Urinary bladder (tissue), 4 donors: ENCODE data around the gene TBPL1. TPM values are rescaled to one million over a fixed set of nuclear protein-coding genes. Genes with fewer than 3 reads are reported as not detected.

Experiments
- DNase-seq: peaks from one replicate; pipeline ENCODE4 v3.0.0-alpha.2; 2015; ENCODE audit errors: extremely low spot score
- H3K27ac ChIP-seq: one replicate; pipeline ENCODE4 v1.5.1; 2013; ENCODE audit warnings: low read depth, mild to moderate bottlenecking, moderate library complexity
- H3K36me3 ChIP-seq: one replicate; pipeline ENCODE4 v1.6.1; 2013; ENCODE audit warnings: mild to moderate bottlenecking, moderate library complexity; ENCODE audit not compliant: insufficient read depth
- H3K4me1 ChIP-seq: one replicate; pipeline ENCODE4 v1.6.1; 2013; ENCODE audit warnings: mild to moderate bottlenecking, moderate library complexity; ENCODE audit not compliant: insufficient read depth
- H3K4me3 ChIP-seq: one replicate; pipeline ENCODE4 v1.5.1; 2013; ENCODE audit warnings: low read depth, low read length
- WGBS: extraction: QIAGEN DNeasy Blood & Tissue Kit; methylation state at CpG from one replicate; pipeline ENCODE4 v1.1.7; 2013; 5-methylcytosine and 5-hydroxymethylcytosine counted together
- polyA plus RNA-seq: library from polyadenylated mRNA; stranded (reverse); fragments of 200-250 nt; gene quantifications from one replicate; pipeline ENCODE4 v1.2.3, GENCODE V29; 2013
- total RNA-seq: library from RNA; depleted of rRNA; stranded (reverse); fragments of >200 nt; gene quantifications from one replicate; pipeline ENCODE4 v1.2.3, GENCODE V29; 2014
- donor health status: healthy with polysubstance abuse.
- donor health status: healthy.

TBPL1 gene
- total and polyA plus RNA-seq, 2 donors = 30.4 to 39.7 TPM

DNA sequence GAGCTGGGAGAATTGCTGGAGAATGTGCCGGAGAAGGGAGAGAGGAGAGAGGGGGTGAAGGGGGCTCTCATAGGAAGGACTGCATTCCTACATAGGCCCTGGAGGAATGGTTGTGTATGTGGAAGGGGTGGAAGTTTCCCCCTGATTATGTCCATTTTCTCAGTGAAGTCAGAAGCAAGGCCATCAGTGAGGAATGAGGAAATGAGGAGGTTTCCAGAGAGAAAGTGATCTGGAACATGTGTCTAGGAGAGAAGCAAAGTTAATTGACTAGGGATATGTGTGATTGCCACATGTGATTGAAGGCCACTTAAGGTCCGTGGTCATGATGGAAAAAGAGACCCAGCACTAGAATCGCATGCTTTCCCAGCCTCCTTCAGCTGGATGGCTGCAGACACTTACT, 42.3 kb downstream of the TBPL1 start:
- H3K27ac ChIP-seq = no peak overlapping the region
- no peaks in the 10 kb centered on the region for H3K36me3 ChIP-seq
- H3K4me1 ChIP-seq = no peaks in the 10 kb centered on the region
- H3K4me3 ChIP-seq = no peak overlapping the region
- 86% methylated on average over 3 of the region's 3 CpGs for WGBS
- no peak for DNase-seq

DNA sequence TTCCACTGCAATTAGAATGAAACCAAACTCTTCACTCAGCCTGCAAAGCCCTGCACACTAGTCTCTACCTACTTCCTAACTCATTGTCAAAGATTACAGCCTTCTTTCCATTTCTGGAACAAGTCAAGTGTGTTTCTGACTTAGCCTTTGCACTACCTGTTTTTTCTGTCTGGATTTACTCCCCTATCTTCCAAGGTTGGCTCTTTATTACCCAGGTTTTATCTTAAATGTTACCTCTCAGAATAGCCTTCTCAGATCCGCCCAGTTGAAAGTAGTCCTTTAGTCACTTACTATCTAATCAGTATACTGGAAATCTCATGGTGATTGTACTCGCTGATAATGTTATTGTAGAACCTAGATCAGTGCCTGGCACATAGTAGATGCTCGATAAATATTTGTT, 42.7 kb downstream of the TBPL1 start:
- Histone ChIP-seq H3K4me1 (no peaks in the 10 kb centered on the region), H3K4me3 (no peak overlapping the region), H3K36me3 (no peaks in the 10 kb centered on the region), H3K27ac (no peak overlapping the region)
- no peak for DNase-seq
- 92% methylated on average over 3 of the region's 3 CpGs for WGBS

DNA sequence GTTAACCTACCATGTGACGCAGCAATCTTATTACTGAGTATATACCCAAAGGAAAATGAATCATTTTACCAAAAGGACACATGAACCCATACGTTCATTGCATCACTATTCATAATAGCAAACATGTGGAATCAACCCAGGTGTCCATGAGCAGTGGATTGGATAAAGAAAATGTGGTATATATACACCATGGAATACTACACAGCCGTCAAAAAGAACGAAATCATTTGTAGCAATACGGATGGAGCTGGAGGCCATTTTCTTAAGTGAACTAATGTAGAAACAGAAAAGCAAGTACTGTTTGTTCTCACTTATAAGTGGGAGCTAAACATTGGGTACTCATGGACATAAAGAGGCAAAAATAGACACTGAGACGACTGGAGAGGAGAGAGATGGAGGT, 44.2 kb downstream of the TBPL1 start:
- no peak overlapping the region for H3K4me3 ChIP-seq
- no peak overlapping the region for H3K27ac ChIP-seq
- WGBS = 97% methylated on average over 6 of the region's 6 CpGs

DNA sequence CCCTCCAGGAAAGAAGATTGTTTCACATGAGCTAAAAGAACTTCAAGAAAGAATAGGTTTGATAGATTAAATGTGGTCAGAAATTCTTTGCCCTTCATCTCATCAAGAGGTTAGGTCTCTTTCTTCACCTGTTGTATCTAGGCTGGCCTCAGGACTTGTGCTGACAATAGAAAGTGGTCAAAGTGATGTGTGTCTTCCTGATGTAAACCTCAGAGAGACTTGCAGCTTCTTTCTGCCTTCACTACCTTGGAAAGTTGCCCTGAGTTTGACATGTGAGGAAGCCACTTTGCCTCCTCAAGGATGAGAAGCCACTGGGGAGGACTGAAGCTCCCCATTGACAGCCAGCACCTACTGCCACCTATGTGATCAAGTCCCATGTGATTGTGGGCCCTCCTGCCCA, 46.3 kb downstream of the TBPL1 start:
- Histone ChIP-seq H3K36me3 (no peaks in the 10 kb centered on the region), H3K4me3 (no peak overlapping the region), H3K4me1 (no peaks in the 10 kb centered on the region), H3K27ac (no peak overlapping the region)
- no peak for DNase-seq

More for the DNA sequence above, 44.2 kb downstream of the TBPL1 start:
- H3K4me1 ChIP-seq = no peaks in the 10 kb centered on the region
- DNase-seq = no peak
- H3K36me3 ChIP-seq = no peaks in the 10 kb centered on the region

DNA sequence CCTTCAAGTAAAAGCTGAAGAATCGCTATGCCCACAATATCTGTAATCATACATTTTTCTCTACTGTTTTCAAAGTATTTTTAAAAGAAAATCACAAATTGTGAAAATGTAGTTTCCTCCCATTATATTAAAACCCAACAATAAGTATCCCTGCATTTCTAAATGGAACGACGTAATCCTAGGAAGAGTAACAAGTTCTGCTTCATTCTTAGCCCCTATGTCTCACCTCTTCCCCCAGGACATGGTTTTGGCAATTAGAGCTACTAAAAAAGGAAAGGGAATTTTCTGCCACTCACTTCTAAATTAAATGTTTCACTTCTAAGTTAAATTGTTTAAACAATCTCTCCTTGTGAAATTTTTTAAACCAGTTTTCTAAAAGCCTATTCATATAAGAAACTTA, 47.4 kb downstream of the TBPL1 start:
- Histone ChIP-seq H3K4me3 (no peak overlapping the region), H3K36me3 (no peaks in the 10 kb centered on the region), H3K27ac (no peak overlapping the region), H3K4me1 (no peaks in the 10 kb centered on the region)
- 63% methylated on average over 3 of the region's 3 CpGs for WGBS
- no peak for DNase-seq

DNA sequence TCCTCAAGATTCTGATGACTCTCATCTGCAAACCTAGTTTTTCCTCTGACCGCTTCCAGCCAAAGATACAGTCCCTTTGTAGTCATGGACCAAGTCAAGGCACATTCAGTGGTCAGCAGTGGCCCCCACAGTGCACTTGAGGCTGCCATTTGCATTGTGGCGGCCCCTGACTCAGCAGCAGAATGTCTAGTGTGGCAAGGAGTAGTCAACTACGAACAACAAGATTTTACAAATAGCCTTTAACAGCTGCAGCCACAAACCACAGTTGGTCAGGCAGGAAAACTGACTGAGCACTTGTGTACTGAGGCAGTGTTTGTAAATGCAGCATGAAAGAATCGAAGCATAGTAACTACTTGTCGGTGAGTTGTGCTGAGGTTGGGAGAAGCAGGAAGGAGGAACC, 49.8 kb downstream of the TBPL1 start:
- no peak overlapping the region for H3K27ac ChIP-seq
- DNase-seq = no peak

DNA sequence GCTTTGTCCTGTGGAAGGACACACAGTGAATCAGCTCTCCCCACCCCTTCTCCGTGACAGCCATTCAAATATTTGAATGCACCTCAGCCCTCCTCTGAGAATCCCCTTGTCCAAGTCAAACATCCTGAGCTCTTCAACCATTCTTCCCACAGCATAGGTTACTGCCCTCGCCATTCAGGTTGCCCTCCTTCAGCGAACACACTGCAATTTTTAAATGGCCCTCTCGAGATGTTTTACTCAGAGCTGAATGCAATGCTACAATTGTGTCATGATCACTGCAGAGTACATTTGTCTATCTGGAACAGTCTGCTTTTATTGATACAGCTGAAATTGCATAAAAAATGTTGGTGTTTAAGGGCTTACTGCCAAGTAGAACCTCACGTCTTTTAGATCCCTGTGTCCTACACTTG, 50.5 kb downstream of the TBPL1 start:
- no peak overlapping the region for H3K27ac ChIP-seq
- no peak overlapping the region for H3K4me3 ChIP-seq
- H3K36me3 ChIP-seq = no peaks in the 10 kb centered on the region
- WGBS = 80% methylated on average over 5 of the region's 5 CpGs
- DNase-seq = no peak
- peaks cover 2% of the 10 kb centered on the region for H3K4me1 ChIP-seq

More for the DNA sequence above, 49.8 kb downstream of the TBPL1 start:
- H3K4me3 ChIP-seq = no peak overlapping the region
- peaks cover 2% of the 10 kb centered on the region for H3K4me1 ChIP-seq
- no peaks in the 10 kb centered on the region for H3K36me3 ChIP-seq
- 88% methylated on average over 5 of the region's 5 CpGs for WGBS

DNA sequence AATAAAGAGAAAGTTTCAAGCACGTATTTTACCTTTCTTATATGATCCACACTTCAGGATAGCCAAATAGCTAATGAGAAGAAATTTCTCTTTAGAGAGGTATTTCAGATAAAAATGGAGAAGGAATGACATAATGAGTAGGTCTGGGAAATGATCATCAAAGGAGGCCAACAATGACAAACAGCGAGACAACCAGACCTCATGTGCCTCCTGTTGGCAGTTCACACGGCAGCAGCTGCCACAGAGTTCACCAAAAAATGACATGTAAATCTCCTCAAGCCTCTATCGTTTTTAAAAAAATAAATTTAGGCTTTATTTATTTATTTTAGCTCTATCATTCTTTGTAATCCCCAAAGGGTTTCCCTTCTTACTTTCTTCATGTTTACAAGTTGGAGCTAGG, 51.7 kb downstream of the TBPL1 start:
- 77% methylated on average over 4 of the region's 4 CpGs for WGBS
- no peak for DNase-seq
- no peaks in the 10 kb centered on the region for H3K36me3 ChIP-seq
- peaks cover 2% of the 10 kb centered on the region for H3K4me1 ChIP-seq
- H3K4me3 ChIP-seq = no peak overlapping the region
- no peak overlapping the region for H3K27ac ChIP-seq

DNA sequence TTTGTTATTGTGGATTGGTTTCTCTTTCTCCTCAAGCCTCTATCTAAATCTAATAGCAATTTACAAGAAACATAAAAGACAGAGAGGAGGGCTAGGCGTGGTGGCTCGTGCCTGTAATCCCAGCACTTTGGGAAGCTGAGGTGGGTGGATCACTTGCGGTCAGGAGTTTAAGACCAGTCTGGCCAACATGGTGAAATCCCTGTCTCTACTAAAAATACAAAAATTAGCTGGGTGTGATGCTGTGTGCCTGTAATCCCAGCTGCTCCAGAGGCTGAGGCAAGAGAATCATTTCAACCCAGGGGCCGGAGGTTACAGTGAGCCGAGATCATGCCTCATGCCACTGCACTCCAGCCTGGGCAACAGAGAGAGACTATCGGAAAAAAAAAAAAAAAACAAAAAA, 52.8 kb downstream of the TBPL1 start:
- no peak overlapping the region for H3K4me3 ChIP-seq
- H3K27ac ChIP-seq = no peak overlapping the region
- peaks cover 2% of the 10 kb centered on the region for H3K4me1 ChIP-seq
- DNase-seq = no peak
- WGBS = 69% methylated on average over 6 of the region's 6 CpGs
- H3K36me3 ChIP-seq = no peaks in the 10 kb centered on the region

DNA sequence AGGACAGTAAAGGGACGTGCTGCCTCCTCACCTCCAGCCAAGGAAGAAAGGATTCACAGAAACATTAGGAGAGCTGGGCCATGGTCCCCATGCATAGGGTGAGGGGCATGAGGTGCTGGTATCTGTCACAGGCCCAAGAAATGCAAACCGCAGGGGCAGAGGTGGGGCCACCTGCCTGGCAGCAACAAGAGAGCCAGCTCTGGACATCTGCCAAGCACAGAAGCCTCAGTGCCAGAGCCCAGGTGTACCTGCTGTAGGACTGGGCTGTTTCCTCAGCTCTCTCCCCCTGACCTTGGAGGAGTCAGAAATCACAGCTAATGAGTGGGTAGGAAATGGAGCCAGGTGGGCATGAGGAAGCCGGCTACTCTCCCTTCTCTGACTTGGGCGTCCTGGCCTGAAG, 54.1 kb downstream of the TBPL1 start:
- Histone ChIP-seq H3K4me3 (no peak overlapping the region), H3K4me1 (peaks cover 2% of the 10 kb centered on the region), H3K36me3 (no peaks in the 10 kb centered on the region), H3K27ac (no peak overlapping the region)
- 84% methylated on average over 4 of the region's 4 CpGs for WGBS
- DNase-seq = no peak

DNA sequence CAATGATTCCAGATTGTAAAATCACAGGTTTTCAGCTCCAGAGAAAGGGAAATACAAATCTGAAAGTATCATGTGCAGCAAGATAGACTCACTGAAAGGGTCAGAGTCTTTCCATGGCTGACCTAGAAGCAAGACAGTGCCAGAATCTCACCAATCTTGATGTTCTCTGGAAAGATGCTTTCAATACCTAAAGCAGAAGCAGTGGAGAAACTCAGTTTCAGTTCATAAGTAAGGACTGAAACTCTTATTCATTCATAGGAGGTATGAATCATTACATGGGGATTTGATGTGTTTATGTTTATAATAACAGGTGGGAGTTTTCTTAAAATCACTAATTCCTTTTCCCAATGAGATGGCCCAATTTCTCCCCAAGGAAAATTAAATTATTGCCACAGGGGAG, 56.9 kb downstream of the TBPL1 start:
- Histone ChIP-seq H3K4me1 (peaks cover 2% of the 10 kb centered on the region), H3K36me3 (no peaks in the 10 kb centered on the region), H3K4me3 (no peak overlapping the region), H3K27ac (no peak overlapping the region)
- no peak for DNase-seq

DNA sequence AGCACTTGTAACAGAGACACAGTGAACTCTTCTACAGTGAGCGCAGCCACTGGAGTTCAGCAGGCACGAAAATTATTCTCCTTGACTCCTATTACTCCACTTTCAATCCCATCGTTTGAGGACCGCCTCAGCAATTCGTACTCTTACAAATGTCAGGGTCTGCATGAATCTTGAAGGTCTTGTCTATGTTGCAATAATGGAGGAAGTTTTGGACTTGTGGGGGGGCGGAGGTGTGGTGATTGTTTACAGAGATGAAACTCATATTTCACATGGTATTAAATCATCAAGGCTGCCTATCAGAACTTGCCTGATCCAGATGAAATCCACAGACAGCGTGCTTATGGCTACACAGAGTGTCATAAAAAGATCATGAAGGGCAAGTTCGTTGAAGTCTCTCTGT, 57.4 kb downstream of the TBPL1 start:
- no peak for DNase-seq
- no peak overlapping the region for H3K27ac ChIP-seq
- 94% methylated on average over 8 of the region's 8 CpGs for WGBS
- H3K4me1 ChIP-seq = peaks cover 2% of the 10 kb centered on the region
- H3K36me3 ChIP-seq = no peaks in the 10 kb centered on the region
- no peak overlapping the region for H3K4me3 ChIP-seq

DNA sequence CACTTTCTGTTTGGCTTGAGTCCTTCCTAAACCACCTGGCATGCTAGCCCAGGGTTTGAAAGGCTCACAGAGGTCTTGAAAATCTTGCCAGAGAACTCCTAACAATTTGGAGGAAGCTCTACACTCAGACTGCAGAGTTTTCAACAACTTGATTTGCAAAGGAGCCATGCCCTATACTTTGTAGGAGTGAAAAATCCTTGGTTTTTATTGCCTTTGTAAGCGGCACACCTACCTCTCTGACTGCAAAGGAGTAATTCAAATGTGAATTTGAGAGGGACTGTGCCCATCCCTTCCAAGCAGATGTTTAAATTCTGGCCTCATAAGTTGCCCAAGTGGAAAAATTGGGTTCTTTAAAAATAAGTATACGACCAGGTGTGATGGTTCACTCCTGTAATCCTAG, 58.0 kb downstream of the TBPL1 start:
- peaks cover 2% of the 10 kb centered on the region for H3K4me1 ChIP-seq
- H3K36me3 ChIP-seq = no peaks in the 10 kb centered on the region
- DNase-seq = no peak
- no peak overlapping the region for H3K4me3 ChIP-seq
- 87% methylated on average over 2 of the region's 2 CpGs for WGBS
- H3K27ac ChIP-seq = no peak overlapping the region

DNA sequence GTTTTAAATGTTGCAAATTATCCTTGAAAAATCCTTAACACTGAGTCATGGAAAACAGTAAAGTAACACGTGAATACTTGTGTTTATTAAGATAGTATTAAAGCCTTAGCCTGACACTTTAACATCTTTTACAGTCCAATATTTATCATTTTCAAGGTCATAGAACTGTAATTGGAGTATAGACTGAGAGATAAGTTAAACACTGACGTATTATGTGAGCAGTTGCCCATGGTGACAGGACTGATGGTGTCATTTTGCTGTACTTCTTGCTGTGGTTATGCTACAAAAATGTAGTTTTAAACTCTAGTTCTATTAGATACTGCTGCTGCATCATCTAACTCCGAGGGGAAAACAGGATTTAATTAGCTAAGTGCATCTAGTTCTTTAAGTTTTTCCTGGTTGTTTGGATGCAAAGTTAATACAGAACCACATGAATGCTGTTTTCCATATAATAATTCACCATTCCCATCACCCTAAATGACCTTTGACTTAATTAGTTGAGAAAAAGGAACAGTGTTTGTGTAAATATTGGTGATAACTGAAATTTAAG, 61.6 kb downstream of the TBPL1 start:
- no peak overlapping the region for H3K4me3 ChIP-seq
- 45% methylated on average over 3 of the region's 3 CpGs for WGBS
- H3K4me1 ChIP-seq = no peaks in the 10 kb centered on the region
- H3K27ac ChIP-seq = no peak overlapping the region
- H3K36me3 ChIP-seq = no peaks in the 10 kb centered on the region
- no peak for DNase-seq
